Amniotic epithelial cell (primary cell): ENCODE measurements around the gene PRR33.

Source experiments
- DNase-seq: peaks from one replicate; pipeline ENCODE4 v3.0.0-alpha.2; 2010; ENCODE audit warnings: low read depth

Gene PRR33

GRCh38 chr11:1847006-1847735 lies 44.5 kb downstream of the PRR33 start:
- no peak for DNase-seq

- DNase-seq: no peak
Observed at GRCh38 chr11:1846453-1846932, 45.2 kb downstream of the PRR33 start.

- DNase-seq: no peak
Observed at GRCh38 chr11:1845561-1846452, 45.9 kb downstream of the PRR33 start.

GRCh38 chr11:1845095-1845429 lies 46.6 kb downstream of the PRR33 start:
- DNase-seq: no peak

- peak; percentile 33 for DNase-seq
Observed at GRCh38 chr11:1844221-1845094, 47.2 kb downstream of the PRR33 start.

GRCh38 chr11:1843796-1844195 lies 47.9 kb downstream of the PRR33 start:
- no peak for DNase-seq

- no peak for DNase-seq
Observed at GRCh38 chr11:1843098-1843473, 48.6 kb downstream of the PRR33 start.

- no peak for DNase-seq
Observed at GRCh38 chr11:1842149-1843097, 49.3 kb downstream of the PRR33 start.

- no peak for DNase-seq
Observed at GRCh38 chr11:1841511-1842148, 50.1 kb downstream of the PRR33 start.

GRCh38 chr11:1840780-1841480 lies 50.8 kb downstream of the PRR33 start:
- DNase-seq: no peak

- no peak for DNase-seq
Observed at GRCh38 chr11:1839924-1840779, 51.5 kb downstream of the PRR33 start.

- DNase-seq: no peak
Observed at GRCh38 chr11:1839204-1839923, 52.3 kb downstream of the PRR33 start.

- no peak for DNase-seq
Observed at GRCh38 chr11:1838426-1839144, 53.1 kb downstream of the PRR33 start, which contains the start of gene TNNI2. Gene TNNI2 (plus strand): TSS chr11:1838981. CDS start chr11:1839697, 716 bp downstream.
